B cell (primary cell): ENCODE results near the gene TFDP1.

Source experiments
- CTCF ChIP-seq: fragments of 200-600 bp; IDR thresholded peaks from one replicate; pipeline ENCODE4 v1.8.0; 2022; ENCODE audit warnings: antibody characterized with exemption, mild to moderate bottlenecking
- EZH2 ChIP-seq: IDR thresholded peaks from 2 replicates; pipeline ENCODE4 v1.6.1; 2012; ENCODE audit warnings: borderline replicate concordance, low read depth, mild to moderate bottlenecking, moderate library complexity, low read length; ENCODE audit not compliant: insufficient read depth, poor library complexity, severe bottlenecking

DNA sequence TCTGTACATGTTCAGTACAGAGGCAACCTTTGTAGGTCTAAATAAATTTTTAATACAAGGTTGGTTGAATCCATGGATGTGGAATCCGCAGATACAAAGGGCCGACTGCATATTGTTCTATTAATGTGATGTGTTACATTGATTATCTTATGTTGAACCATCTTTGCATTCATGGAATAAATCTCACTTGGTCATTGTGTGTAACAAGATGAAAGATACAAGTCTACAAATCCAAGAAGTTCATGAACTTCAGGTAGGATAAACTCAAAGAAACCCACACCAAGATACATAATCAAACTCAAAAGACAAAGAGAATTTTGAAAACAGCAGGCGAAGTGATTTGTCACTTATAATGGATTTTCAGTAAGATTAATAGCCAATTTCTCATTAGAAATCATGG lies 8.0 kb upstream of the TFDP1 start:
- no peak for TF ChIP-seq CTCF
- no peak for TF ChIP-seq EZH2
